DND-41 (cell line): ENCODE data around the gene MTSS2.

Experiments
- CTCF ChIP-seq: IDR thresholded peaks from 2 replicates; pipeline ENCODE4 v1.5.1; 2012; ENCODE audit warnings: borderline replicate concordance, low read length, moderate library complexity, mild to moderate bottlenecking; ENCODE audit not compliant: poor library complexity, severe bottlenecking; ENCODE audit errors: extremely low read depth
- EZH2 ChIP-seq: IDR thresholded peaks from 3 replicates; pipeline ENCODE4 v1.6.1; 2012; ENCODE audit warnings: borderline replicate concordance, low read depth, mild to moderate bottlenecking, moderate library complexity, low read length, inconsistent platforms; ENCODE audit not compliant: severe bottlenecking

GRCh38 chr16:70638814-70639792 is 46.8 kb downstream of the MTSS2 start:
- TF ChIP-seq CTCF (peak; percentile 18), EZH2 (no peak)
